ENCODE results near the gene MAGEA4.
"Not testable (repeated sequence)": the region's sequence is repeated elsewhere in the genome, so short reads cannot be mapped to it uniquely, and the experiment has no call there.

Gene MAGEA4

GRCh38 chrX:151912780-151913179 lies at the start of gene MAGEA4:
MAGEA4 (plus strand) TSS chrX:151912889; CDS start chrX:151923665, 10,776 bp downstream.
- DNase-seq, result no peak

- no peak for DNase-seq
Measured at GRCh38 chrX:151870602-151871001, 42.1 kb upstream of the MAGEA4 start.

- DNase-seq, result no peak
Measured at GRCh38 chrX:151871244-151871643, 41.4 kb upstream of the MAGEA4 start.

GRCh38 chrX:151873096-151873495 lies 39.6 kb upstream of the MAGEA4 start:
- no peak for DNase-seq

GRCh38 chrX:151875270-151876026 lies 37.2 kb upstream of the MAGEA4 start:
- no peak for DNase-seq

- DNase-seq, result no peak
Measured at GRCh38 chrX:151878574-151878973, 34.1 kb upstream of the MAGEA4 start.

GRCh38 chrX:151879856-151880255 lies 32.8 kb upstream of the MAGEA4 start:
- DNase-seq, result no peak

GRCh38 chrX:151880895-151881294 lies 31.8 kb upstream of the MAGEA4 start:
- no peak for DNase-seq

GRCh38 chrX:151889421-151889820 lies 23.3 kb upstream of the MAGEA4 start:
- DNase-seq, result no peak

GRCh38 chrX:151896734-151897474 lies 15.8 kb upstream of the MAGEA4 start:
- DNase-seq, result no peak

GRCh38 chrX:151899622-151900021 lies 13.1 kb upstream of the MAGEA4 start:
- no peak for DNase-seq

- no peak for DNase-seq
Measured at GRCh38 chrX:151901826-151902225, 10.9 kb upstream of the MAGEA4 start.

GRCh38 chrX:151902813-151903591 lies 9.7 kb upstream of the MAGEA4 start:
- DNase-seq, result no peak

GRCh38 chrX:151904989-151905388 lies 7.7 kb upstream of the MAGEA4 start:
- DNase-seq, result no peak

GRCh38 chrX:151912221-151912620 lies 468 bp upstream of the MAGEA4 start:
- DNase-seq, result no peak

- not testable (repeated sequence) for DNase-seq
Measured at GRCh38 chrX:151918736-151919135, 6.0 kb downstream of the MAGEA4 start.

- no peak for DNase-seq
Measured at GRCh38 chrX:151919610-151920009, 6.9 kb downstream of the MAGEA4 start.

- no peak for DNase-seq
Measured at GRCh38 chrX:151920101-151920500, 7.4 kb downstream of the MAGEA4 start.

- no peak for DNase-seq
Measured at GRCh38 chrX:151920530-151920929, 7.8 kb downstream of the MAGEA4 start.

GRCh38 chrX:151921292-151921691 lies 8.6 kb downstream of the MAGEA4 start:
- DNase-seq, result no peak

GRCh38 chrX:151921866-151922265 lies 9.2 kb downstream of the MAGEA4 start:
- no peak for DNase-seq

GRCh38 chrX:151922692-151923091 lies 10.0 kb downstream of the MAGEA4 start:
- no peak for DNase-seq

- no peak for DNase-seq
Measured at GRCh38 chrX:151923648-151924047, 11.0 kb downstream of the MAGEA4 start.

GRCh38 chrX:151929126-151929525 lies 16.4 kb downstream of the MAGEA4 start:
- no peak for DNase-seq
